Liver (tissue), 3 donors: ENCODE data around the gene GLT6D1.

Source experiments
- ATF3 ChIP-seq: IDR thresholded peaks from 2 replicates; pipeline ENCODE4 v1.6.1; 2016; ENCODE audit warnings: antibody characterized with exemption
- CTCF ChIP-seq: fragments of 150-350 bp; IDR thresholded peaks from 2 replicates; pipeline ENCODE4 v1.5.1; 2017; ENCODE audit warnings: improper control_type of control experiment, low read depth, low read length; ENCODE audit not compliant: missing input control
- JUND ChIP-seq, 2 donors: IDR thresholded peaks; 2 replicates each; pipeline ENCODE4 v1.6.1; 2016; ENCODE audit warnings: antibody characterized with exemption in 2 of 2
- RAD21 ChIP-seq, 2 donors: IDR thresholded peaks; 2 replicates each; pipeline ENCODE4 v1.6.1; 2016; ENCODE audit warnings: antibody characterized with exemption in 2 of 2, mild to moderate bottlenecking in 2 of 2
- RXRA ChIP-seq, 2 donors: IDR thresholded peaks; 2 replicates each; pipeline ENCODE4 v1.6.1; 2017 to 2018; ENCODE audit warnings: antibody characterized with exemption in 2 of 2, mild to moderate bottlenecking in 1 of 2
- TAF1 ChIP-seq: conservative IDR thresholded peaks from 2 replicates; pipeline ENCODE4 v1.6.1; 2016; ENCODE audit warnings: antibody characterized with exemption, mild to moderate bottlenecking
- donor health status: healthy.
- donor health status: healthy.

- TF ChIP-seq CTCF (no peak), ATF3 (no peak), TAF1 (no peak), RAD21 (IDR thresholded peaks at IDR 0.05) (no peak), RXRA (IDR thresholded peaks at IDR 0.05) (no peak), JUND (IDR thresholded peaks at IDR 0.05) (no peak)
Observed at GRCh38 chr9:135612981-135613910, 26.1 kb downstream of the GLT6D1 start.
